NCI-H1105 treated with DMSO at 0.1 percent for 48 hours (cell line): ENCODE data around the gene MLX.
A peak's percentile ranks its signal among the peaks of the same experiment; 100 is the strongest.
"Not testable (repeated sequence)": the region's sequence is repeated elsewhere in the genome, so short reads cannot be mapped to it uniquely, and the experiment has no call there.

Experiments
- DNase-seq: peaks from one replicate; lab custom pipeline; 2025; lab: John Stamatoyannopoulos, UW

Gene MLX

DNA sequence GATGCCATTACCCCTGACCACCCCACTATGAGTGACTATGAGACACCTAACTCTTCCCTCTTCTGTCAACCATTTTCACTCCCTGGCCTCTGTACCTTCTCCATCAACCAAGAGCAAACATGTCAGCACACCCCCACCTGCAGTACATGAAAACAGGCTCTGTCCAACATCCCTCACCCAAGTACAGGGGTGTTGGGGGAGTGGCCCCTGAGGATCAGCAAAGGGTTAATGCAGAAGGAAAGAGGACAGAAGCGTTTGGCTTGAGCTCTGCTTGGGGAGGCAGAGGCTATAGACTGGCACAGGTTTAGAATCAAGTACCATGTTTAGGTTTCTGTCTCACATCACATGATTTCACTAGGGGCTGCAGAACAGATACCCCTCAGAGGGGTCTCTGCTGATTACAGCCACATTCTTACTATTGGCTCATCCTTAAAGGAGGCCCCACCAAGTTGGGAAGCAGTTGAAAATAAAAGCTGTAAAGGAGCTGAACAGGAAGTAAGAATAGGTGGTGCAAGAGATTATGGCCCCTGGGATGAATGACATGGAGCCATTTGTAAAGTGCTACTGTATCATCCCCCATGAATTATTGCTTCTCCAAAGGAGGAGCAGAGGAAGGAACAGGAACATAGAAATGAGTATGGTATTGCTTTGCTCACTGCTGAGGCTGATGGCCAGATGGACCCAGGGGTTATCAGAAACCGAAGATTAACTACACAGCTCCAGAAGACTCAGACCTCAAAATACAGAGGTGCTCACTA is 13.1 kb downstream of the MLX start:
- DNase-seq: no peak

DNA sequence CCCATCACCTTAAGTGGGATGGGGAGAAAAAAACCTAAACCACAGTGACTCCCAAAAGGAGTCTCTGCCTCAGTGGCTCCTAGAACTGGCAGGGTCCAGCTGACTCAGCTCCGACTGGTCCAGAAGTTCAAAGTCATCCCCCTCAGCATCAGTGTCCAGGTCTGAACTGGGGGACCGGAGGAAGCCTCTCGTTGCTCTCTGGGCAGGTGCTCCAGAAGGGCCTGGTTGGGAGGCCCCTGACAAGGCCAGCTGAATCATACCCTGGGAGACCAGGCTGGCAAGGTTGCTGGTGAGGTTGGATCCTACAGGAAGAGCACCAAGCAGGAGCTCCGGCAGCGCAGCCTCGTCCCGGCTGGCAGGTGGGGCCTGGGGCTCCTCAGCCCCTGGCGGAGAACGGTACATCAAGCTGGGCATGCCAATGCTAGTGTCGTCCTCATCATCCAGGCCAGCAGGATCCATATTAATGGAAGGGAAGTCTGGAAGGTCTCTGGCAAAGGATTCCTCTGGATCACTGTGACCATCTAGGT is 14.9 kb downstream of the MLX start:
- DNase-seq: no peak

DNA sequence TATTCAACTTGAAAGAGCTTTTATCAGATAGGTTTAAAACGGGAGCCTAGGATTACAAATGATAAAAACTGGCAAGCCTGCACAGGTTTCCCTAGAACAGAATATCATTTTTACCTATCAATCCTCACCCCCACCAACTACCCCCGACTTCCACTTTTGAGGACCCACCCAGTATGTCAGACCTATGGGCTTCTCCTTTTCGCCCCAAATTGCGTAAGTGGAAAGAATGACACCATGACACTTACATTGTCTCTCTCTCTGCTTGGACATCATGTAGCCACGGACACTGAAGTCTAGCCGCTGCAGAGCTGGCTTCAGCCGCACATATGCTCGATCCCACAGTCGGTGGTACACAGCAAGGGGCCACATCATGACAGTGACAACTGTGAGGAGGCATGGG is 18.0 kb downstream of the MLX start:
- DNase-seq: no peak

DNA sequence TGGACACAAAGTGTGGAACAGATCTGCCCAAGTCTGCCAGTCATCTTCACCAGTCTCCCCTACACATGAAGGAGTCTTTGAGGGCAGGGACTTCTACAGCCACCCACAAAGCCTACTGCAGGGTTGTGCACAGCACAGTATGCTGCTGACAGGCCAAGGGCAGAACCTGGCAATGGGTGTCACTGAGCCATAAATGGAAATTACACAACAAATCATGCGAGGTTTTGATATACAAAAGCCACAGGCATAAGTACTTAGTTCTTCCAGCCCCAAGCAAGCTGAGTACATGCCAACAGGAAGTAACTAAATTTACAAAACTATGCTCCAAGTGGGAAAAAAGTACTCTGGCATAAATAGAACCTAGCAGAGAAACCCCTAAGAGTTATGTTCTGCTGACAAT is 18.5 kb downstream of the MLX start:
- DNase-seq: no peak

DNA sequence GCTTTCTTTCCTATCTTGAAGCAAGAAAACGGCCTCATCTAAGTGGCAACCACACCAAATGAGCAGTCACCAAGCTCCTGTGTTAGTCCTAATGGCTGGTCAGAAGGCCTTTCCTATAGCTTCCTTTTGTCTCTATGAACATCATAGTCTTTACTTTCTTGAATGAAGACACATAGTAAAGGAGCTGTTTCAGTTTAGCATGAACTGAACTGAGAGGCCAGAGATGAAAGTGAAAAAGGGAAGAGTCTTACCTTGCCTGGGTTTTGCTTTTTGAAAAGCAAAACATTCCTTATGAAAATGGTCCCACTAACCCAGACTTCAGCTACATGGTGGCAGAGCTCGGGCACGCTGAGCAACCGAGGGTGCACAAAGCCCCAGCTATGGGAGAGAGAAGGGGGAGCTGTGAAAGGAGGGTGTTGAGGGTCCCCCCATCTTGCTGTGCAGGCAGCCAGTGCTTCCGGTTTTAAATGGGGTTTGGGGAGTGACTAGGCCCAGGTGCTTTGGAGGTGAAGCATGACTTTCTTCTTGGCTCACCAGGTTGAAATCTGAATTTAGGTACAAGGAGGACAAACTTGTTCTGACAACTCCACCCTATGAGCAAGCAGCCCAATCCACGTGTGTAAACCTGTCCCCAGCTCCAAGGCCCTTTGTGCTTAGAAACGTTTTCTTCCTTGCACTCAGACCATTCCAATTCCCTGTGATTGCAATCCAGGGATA is 19.8 kb downstream of the MLX start:
- DNase-seq: no peak

DNA sequence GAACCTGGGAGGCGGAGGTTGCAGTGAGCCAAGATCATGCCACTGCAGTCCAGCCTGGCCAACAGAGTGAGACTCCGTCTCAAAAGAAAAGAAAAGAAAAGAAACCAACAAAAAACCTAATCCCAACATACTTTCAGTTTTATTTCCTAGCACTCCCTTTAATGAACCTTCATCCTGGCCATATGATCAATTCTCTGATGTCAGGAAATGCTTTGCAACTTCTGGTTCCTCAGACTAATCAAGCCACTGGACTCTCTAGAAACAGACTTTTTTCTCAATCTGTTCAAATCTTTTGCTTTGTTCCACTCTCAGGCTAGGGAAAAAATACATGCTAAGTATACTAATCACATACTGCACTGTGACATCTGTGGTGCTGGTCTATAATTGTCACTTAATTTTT is 24.0 kb downstream of the MLX start:
- DNase-seq: no peak

DNA sequence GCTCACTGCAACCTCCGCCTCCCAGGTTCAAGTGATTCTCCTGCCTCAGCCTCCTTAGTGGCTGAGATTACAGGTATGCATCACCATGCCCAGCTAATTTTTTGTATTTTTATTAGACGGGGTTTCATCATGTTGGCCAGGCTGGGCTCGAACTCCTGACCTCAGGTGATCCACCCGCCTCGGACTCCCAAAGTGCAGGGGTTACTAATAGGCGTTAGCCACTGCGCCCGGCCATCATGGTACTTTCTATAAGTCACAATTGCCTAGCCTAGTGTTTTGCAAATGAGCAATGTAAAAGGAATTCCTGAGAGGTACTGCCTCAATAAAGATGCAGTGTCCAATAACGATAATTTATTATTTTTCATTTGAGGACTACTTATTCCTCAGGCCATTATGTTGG is 24.5 kb downstream of the MLX start:
- no peak for DNase-seq

DNA sequence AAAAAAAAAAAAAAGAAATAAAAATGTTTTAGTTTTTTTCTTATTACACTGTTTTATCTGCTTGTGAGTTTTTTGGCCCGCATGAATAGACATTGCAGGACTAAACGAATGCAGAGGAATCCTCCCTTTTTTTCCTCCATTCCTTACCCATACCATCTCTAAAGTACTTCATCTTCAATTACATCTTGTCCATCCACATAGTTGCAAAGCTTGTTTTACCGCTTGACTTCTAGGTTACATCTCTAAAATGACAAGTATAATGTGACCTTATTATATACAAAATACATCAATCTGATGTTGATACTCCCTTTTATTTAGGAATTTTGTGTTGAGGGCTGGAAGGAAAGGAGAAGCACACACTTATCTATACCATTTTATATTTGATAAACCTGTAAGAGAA is 29.5 kb downstream of the MLX start:
- no peak for DNase-seq

DNA sequence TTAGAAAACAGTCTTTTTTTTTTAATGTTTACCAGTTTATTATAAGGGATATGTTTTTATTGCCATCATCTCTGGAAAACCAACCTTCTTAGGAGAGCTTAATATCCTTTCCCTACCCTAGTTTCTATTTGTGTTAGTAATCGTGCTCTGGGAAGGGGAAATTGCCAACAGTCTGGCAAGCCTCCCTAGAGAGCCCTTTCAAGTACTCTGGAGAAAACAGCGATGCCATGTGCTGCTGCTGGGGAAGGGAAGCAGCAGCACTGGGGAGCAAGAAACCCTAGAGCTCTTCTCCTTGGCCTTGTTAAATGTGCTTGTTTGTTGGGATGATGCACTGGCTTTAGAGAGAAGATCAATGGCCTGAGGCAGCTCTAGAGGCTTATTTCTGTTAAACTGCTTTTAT is 32.0 kb downstream of the MLX start:
- DNase-seq: no peak

DNA sequence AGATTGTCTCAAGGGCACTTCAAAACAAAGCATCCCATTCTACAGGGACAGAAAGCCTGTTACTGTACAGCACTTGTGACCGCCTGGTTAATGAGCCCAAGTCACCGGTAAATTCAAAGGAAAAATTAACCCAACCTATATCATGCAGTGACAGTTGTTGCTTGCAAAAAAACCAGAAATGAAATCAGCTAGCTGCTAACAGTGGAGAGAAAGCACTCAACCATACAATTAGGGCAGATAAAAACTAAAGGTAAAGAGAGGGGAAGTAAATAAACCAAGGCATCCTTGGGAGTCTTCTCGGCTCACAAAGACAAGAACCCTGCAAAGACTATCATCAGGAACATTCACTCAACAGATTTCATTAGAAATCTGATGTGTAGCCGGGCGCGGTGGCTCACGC is 36.4 kb downstream of the MLX start:
- no peak for DNase-seq

DNA sequence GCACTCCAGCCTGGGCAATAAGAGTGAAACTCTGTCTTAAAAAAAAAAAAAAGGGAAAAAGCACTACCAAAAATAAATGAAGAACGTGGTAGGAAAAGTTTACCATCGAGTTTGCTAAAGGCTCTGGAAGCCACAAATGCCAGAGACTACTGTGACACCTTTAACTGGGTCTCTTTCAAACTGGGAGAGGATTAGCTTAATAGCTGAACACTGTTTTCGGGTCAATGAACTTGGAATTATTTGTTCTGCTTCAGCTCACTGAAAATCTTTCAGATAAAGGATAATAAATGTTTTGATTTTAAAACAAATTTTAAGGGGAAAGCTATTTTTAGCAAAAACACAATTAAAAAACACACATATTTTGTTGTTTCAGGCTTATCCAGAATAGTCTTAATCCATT is 40.9 kb downstream of the MLX start:
- DNase-seq: no peak

DNA sequence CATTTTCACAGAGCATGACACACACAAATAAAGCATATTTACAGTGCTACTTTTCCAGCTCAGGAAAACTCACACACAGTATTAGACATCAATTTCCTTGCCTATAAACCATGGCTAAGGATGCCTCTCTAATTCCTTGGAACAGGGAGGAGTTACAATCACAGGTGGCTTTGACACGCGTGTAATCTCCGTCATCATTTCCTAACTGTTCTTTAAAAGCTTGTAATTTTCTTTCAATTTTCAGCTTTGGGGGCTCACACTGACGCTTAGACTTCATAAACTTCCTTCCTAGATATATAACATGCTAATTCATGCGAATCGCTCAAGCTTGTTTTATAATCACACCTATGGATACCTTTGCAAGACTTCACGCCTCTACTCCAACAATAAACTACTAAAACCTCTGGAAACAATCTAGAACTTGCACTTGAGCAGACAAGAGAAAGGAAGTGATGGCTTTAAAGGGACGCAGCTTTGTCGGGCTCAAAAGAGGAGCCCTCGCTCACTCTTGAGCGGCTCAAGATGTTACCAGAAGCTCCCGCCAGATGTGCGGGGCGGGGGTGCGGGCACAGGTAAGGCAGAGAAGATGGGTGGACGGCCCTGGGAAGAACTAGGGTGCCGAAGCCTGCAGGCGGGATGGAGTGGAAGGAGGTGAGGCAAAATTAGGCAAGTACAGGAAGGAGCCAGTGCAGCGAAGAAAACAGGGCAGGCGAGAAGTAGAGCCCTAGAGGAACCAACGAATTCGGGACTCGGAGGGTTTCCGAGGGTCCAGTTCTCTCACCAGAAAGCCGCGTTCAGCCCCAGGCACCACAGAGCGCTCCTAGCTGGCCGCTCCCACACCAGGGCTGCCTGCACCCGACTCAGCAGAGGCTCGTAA is 41.6 kb downstream of the MLX start:
- no peak for DNase-seq

DNA sequence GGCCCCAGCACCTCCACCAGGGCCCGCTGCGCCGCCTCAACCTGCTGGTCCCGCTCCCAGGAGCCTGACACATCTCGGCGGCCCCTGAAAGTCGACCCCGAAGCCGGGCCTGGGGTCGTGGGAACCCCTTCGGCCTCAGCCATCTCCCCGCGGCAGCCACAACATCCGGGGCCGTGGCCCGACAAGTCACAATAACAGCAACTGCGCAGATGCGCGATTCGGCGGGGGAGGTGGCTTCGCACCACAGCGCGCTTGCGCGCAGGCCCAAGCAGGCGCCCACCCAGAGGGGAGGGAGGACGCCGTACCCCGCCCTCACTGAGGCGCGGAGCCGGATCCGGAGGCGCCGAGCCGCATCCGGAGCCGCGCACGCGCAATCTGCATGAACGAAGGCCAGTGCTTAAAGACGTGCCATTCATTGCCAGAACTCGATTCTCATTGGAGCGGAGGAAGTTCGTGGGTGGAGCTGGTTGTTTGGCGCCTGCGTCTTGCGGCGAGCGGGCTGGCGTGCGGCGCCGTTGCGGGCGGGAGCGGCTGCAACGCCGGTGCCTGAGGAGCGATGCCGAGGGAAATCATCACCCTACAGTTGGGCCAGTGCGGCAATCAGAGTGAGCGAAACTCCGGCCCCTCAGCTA is 42.4 kb downstream of the MLX start, which contains the start of the genes RETREG3 and TUBG1:
Gene RETREG3 (minus strand): TSS at position 193 of the 632 bp plus-strand sequence. CDS start 50 bp downstream, at position 143.
Gene TUBG1 (plus strand): TSS at position 502 of the 632 bp plus-strand sequence. CDS start 55 bp downstream, at position 557.
- DNase-seq: peak; percentile 97

DNA sequence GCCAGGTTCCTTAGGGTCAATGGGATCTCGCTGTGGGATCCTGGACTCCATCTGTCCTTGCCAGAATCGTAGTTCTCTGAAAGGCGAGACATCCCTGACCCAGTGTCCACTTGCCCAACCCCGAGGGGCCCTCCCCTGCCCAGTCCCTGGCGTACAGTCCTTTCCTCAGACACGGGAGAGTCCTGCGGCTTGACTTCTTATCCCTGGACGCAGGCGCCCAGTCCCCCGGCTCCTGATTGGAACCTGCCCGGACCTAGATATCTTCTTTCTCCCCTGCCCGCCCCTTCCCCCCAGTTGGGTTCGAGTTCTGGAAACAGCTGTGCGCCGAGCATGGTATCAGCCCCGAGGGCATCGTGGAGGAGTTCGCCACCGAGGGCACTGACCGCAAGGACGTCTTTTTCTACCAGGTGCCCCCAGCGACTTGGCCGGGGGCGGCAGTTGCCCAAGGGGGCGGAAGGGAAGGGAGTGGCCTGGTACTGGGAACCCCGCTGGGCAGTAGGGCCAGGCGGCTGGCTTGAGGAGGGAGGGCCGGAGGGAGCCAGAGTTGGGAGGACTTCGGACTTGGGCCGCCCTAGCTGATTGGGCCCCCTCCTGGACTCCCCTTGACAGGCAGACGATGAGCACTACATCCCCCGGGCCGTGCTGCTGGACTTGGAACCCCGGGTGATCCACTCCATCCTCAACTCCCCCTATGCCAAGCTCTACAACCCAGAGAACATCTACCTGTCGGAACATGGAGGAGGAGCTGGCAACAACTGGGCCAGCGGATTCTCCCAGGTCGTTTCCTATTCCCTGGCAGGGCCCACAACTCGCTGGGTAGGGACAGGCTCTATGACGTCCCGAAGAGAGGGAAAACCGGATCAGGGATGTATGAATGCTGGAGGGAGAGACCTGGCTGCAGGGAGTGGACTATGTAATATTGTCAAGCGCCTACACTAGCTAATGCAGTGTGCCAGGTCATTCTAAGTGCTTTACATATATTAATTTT is 43.2 kb downstream of the MLX start:
- DNase-seq: peak; percentile 27

DNA sequence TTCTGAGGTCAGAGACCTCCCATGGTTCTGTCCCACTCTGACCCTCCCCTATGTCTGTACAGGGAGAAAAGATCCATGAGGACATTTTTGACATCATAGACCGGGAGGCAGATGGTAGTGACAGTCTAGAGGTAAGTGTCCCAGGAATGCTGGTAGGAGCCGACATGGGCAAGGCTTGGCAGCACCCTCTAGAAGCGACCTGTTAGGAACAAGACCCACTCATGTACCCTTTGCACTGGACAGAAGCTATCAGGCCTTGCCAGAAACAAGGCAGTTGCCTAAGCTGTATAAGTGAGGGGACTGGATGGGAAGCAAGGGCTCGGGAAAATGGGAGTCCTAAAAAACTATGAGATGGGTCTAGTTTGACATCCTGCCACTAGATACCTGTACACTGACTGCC is 45.1 kb downstream of the MLX start:
- DNase-seq: no peak

DNA sequence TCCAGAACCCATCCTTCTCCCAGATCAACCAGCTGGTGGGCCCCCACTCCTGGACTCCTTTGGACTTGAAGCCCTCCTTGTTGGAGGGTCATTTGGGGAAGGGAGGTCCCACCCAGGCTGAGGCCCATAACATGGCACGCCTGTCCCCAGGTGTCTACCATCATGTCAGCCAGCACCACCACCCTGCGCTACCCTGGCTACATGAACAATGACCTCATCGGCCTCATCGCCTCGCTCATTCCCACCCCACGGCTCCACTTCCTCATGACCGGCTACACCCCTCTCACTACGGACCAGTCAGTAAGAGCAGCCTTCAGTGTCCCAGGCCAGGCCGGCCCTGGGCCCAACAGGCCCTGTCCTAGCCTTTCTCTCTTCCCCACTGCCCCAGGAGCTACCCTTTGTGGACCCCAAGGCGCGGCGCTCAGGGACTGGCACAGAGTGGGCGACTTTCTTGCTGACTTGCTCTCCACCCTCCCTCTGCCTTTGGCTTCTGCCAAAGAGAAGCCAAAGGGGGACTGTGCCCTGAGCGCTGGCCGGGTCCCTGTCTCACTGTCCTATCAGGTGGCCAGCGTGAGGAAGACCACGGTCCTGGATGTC is 46.9 kb downstream of the MLX start:
- no peak for DNase-seq

DNA sequence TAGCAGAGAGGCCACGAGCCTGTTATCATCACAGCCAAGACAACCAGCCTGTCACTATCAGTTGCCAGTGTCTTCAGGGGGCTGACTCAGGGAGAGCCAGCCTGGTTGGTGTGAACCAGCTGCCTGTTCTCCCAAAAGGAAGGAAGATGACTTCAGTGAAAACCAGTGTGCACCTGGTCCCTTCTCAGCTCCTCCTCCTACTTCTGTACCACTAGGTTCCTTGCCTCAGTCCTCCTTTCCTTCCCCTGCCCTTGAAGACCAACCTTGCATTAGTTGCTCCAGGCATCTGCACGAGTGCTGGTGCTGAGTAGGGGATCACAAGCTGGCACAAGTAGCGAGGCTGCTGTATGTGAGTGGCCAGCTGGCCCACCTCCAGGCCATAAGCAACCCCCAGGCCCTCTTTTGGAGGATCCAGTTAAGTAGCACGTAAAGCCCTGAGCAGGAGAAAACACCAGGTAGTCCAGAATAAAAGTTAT is 51.1 kb downstream of the MLX start:
- DNase-seq: peak; percentile 45

DNA sequence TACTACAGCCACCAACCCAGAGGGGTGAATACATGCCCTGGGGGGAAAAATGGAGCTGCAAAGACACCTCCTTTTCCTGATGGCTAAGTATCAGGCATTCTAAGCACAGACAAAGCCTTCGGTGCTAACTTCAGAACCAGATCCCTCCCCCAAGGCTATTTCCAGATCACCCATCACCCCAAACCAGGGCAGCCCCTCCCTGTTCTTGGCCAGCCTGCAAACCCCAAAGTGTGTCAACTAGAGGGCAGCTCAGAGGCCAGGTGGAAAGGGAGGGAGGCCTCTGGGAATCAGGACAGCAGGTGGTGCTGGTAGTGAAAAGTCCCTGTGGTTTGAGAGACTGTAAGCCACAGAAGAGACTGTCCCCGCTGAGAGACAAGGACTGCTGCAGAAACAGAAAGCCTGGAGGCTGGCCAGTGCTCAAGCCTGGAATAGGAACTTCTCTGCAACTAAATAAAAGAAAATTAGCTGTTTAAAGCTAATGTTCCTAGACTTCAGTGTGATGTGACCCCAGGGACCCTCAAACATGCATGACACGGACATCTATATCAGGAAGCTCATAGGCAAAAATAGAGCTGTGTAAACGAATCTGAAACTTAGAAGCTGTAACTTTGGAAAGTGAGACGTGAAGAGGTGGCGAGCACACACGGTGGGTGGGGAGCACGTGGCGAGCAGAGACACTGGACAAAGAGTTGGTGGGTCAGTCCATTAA is 51.7 kb downstream of the MLX start:
- DNase-seq: peak; percentile 66

DNA sequence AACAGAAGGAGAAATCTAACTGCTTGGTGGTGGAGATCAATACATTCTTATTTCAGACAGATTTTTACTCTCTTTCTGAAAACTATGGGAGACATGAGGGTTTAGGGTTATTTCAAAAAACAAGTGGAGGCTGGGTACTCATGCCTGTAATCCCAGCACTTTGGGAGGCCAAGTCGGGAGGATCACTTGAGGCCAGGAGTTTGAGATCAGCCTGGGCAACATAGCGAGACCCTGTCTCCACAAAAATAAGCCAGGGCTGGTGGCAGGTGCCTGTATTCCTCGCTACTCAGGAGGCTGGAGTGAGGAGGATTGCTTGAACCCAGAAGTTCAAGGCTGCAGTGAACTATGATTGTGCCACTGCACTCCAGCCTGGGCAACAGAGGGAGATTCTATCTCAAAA is 55.1 kb downstream of the MLX start:
- not testable (repeated sequence) for DNase-seq
